ENCODE results near the gene SH3GLB1.

- TF ChIP-seq POLR2AphosphoS5 (IDR thresholded peaks at IDR 0.05) (no peak), POLR2A (IDR thresholded peaks at IDR 0.05; ENCODE audit: low read depth) (no peak)
Observed at GRCh38 chr1:86708920-86709319, 4.5 kb downstream of the SH3GLB1 start.

Measured in esophagus muscularis mucosa (tissue), 2 donors.